Stimulated activated naive CD8-positive, alpha-beta T cell treated with anti-CD3 and anti-CD28 coated beads, Interleukin-15, Interleukin-2, amounts not matched to agents 100 ng/mL and 50 ng/mL, for 24 hours (primary cell): ENCODE measurements around the gene GIPC1.
"Not testable (repeated sequence)": the region's sequence is repeated elsewhere in the genome, so short reads cannot be mapped to it uniquely, and the experiment has no call there.

ENCODE experiments used
- H3K27ac Mint-ChIP-seq: one replicate; pipeline ENCODE4 v1.8.0; 2021; ENCODE audit warnings: mild to moderate bottlenecking, mixed read lengths
- H3K27me3 Mint-ChIP-seq: one replicate; pipeline ENCODE4 v1.8.0; 2021; ENCODE audit warnings: mixed read lengths
- H3K36me3 Mint-ChIP-seq: one replicate; pipeline ENCODE4 v1.8.0; 2021; ENCODE audit warnings: low read depth, mixed read lengths
- H3K4me1 Mint-ChIP-seq: one replicate; pipeline ENCODE4 v1.8.0; 2021; ENCODE audit warnings: low read depth, mixed read lengths
- H3K4me3 Mint-ChIP-seq: one replicate; pipeline ENCODE4 v1.8.0; 2021; ENCODE audit warnings: mild to moderate bottlenecking, mixed read lengths
- H3K9me3 Mint-ChIP-seq: one replicate; pipeline ENCODE4 v1.8.0; 2021; ENCODE audit warnings: mixed read lengths

GIPC1 gene

DNA sequence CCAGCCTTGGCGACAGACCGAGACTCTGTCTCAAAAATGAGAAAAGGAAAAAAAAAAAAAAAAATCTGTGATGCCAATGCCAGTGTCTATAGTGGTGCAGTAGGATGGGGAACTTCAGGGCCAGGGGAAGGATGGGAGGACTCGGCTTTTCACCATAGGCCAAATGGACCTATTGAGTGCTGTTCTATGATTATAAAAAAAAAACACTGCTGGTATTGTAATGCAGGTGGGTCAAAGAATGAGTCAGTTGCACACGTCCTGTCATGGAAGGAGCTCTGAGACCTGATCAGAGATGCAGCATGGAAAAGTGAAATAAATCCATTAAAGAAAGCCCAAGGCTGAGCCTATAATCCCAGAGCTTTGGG, 15.3 kb upstream of the GIPC1 start:
- no peaks in the 10 kb centered on the region for H3K9me3 Mint-ChIP-seq
- peaks cover 58% of the 10 kb centered on the region for H3K4me1 Mint-ChIP-seq
- H3K4me3 Mint-ChIP-seq, result no peak overlapping the region
- H3K27ac Mint-ChIP-seq, result peak overlapping the region; percentile 57
- no peaks in the 10 kb centered on the region for H3K27me3 Mint-ChIP-seq
- H3K36me3 Mint-ChIP-seq, result peaks cover 27% of the 10 kb centered on the region

DNA sequence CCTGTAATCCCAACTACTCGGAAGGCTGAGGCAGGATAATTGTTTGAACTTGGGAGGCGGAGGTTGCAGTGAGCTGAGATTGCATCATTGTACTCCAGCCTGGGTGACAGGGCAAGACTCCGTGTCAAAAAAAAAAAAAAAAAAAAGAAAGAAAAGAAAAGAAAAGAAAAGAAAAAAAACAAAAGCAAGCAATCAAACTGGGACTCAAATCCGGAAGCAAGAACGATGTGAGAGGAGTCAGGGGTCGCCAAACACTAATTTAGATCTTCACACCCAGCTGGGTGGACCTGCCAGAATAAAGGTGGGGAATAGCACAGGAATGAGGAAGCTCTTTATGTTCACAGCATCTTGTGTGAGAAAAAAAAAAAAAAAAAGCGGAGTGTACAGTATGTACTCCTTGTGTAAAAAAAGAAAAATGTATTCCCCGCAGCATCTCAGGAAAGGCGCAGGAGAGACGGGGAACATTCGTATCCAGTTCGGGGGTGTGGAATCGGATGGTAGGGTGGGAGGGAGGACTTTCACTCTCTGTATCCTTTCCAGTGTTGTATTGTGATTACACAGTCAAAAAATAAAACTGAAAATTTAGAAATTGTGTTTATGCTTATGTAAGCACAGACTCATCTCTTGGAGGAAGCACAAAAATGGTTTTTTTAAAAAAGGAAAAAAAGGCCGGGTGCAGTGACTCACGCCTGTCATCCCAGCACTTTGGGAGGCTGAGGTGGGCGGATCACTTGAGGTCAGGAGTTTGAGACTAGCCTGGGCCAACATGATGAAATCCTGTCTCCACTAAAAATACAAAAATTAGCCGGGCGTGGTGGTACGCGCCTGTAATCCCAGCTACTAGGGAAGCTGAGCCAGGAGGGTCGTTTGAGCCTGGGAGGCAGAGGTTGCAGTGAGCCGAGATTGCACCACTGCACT, 14.6 kb upstream of the GIPC1 start:
- H3K4me1 Mint-ChIP-seq, result peaks cover 58% of the 10 kb centered on the region
- no peaks in the 10 kb centered on the region for H3K9me3 Mint-ChIP-seq
- H3K36me3 Mint-ChIP-seq, result peaks cover 20% of the 10 kb centered on the region
- peak overlapping the region; percentile 57 for H3K27ac Mint-ChIP-seq
- no peak overlapping the region for H3K4me3 Mint-ChIP-seq
- H3K27me3 Mint-ChIP-seq, result no peaks in the 10 kb centered on the region

DNA sequence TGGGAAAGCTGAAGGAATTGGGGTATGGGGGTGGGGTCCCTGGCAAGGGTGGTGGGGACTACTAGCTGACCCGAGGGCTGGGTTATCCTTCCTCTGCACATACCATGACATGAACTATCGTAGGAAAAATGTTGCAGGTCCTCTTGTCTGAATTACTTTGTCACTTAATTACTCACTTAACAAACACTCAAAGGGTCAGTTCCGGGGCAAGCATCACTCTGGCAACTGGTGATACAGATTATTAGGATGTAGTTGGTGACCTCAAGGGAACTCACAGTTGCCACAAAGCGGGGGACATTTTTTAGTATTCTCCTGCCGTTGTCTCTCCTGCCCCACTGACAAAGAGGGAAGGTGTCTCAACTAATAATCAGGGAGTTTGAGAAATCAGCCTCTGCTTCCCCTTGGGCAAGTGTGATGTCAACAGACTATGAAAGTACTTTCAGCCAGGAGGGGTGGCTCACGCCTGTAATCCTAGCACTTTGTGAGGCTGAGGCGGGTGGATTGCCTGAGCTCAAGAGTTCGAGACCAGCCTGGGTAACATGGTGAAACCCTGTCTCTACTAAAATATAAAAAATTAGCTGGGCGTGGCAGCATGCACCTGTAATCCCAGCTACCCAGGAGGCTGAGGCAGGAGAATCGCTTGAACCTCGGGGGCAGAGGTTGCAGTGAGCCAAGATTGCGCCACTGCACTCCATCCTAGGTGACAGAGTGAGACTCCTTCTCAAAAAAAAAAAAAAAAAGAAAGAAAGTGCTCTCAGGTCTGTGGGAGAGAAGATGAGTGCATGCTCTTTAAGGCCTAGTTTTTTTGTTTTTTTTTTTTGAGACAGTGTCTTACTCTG, 12.0 kb upstream of the GIPC1 start:
- H3K4me1 Mint-ChIP-seq, result peaks cover 50% of the 10 kb centered on the region
- no peaks in the 10 kb centered on the region for H3K27me3 Mint-ChIP-seq
- no peaks in the 10 kb centered on the region for H3K9me3 Mint-ChIP-seq
- peak overlapping the region; percentile 67 for H3K27ac Mint-ChIP-seq
- no peak overlapping the region for H3K4me3 Mint-ChIP-seq
- H3K36me3 Mint-ChIP-seq, result no peaks in the 10 kb centered on the region

DNA sequence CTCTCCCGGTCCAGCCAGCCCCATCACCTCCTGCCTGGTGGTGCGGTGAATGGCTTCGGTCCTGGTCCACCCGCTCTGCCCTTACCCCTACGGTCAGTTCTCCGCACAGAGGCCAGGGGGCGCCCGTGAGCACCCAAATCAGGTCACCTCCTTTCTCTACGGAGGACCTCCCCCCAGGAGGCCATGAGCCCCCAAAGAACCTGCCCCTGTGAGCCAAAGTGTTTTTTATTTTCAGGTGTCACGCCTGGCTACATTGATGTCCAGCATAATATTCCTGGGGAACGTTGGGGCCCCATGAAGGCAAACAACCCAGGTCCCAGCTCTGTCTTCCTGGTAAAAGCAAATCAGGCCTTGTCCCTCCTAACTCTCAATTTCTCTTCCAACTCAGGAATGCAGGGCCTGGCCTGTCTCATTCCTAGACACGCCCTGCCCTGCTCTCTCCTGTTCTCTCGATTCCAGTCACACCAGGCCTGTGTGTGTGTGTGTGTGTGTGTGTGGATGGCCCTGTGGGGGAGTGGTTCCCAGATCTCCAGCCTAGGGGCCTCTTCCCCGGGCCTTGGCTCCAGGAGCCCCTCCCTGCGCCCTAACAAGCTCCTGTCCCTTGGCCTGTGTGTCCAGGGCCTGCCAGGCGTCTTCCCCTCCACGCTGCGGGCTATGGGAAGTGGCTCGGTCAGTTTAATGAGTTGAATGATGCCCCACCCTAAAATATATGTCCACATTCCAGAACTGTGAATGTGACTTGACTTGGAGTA, 9.7 kb upstream of the GIPC1 start:
- Mint-ChIP-seq H3K4me3 (no peak overlapping the region), H3K4me1 (peaks cover 42% of the 10 kb centered on the region), H3K36me3 (no peaks in the 10 kb centered on the region), H3K27ac (peak overlapping the region; percentile 71), H3K27me3 (no peaks in the 10 kb centered on the region), H3K9me3 (no peaks in the 10 kb centered on the region)

DNA sequence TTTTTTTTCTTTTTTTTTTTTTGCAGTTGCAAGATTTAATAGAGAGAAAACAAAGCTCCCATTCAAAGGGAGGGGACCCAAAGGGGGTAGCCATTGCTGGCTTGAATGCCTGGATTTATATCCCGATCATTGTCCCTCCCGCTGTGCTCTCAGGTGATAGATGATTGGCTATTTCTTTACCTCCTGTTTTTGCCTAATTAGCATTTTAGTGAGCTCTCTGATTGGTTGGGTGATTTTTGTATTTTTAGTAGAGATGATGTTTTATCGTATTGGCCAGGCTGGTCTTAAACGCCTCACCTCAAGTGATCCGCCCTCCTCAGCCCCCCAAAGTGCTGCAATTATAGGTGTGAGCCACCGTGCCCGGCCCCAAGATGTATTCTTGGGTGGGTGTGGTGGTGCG, 8.6 kb upstream of the GIPC1 start:
- peaks cover 35% of the 10 kb centered on the region for H3K4me1 Mint-ChIP-seq
- not testable (repeated sequence) for H3K9me3 Mint-ChIP-seq, H3K27me3 Mint-ChIP-seq, H3K27ac Mint-ChIP-seq, H3K4me3 Mint-ChIP-seq, H3K36me3 Mint-ChIP-seq

- no peaks in the 10 kb centered on the region for H3K9me3 Mint-ChIP-seq
- H3K27me3 Mint-ChIP-seq, result no peaks in the 10 kb centered on the region
- H3K27ac Mint-ChIP-seq, result no peak overlapping the region
- peaks cover 29% of the 10 kb centered on the region for H3K4me1 Mint-ChIP-seq
- H3K36me3 Mint-ChIP-seq, result no peaks in the 10 kb centered on the region
- no peak overlapping the region for H3K4me3 Mint-ChIP-seq
These were observed 7.4 kb upstream of the GIPC1 start for GRCh38 chr19:14503285-14503684.

DNA sequence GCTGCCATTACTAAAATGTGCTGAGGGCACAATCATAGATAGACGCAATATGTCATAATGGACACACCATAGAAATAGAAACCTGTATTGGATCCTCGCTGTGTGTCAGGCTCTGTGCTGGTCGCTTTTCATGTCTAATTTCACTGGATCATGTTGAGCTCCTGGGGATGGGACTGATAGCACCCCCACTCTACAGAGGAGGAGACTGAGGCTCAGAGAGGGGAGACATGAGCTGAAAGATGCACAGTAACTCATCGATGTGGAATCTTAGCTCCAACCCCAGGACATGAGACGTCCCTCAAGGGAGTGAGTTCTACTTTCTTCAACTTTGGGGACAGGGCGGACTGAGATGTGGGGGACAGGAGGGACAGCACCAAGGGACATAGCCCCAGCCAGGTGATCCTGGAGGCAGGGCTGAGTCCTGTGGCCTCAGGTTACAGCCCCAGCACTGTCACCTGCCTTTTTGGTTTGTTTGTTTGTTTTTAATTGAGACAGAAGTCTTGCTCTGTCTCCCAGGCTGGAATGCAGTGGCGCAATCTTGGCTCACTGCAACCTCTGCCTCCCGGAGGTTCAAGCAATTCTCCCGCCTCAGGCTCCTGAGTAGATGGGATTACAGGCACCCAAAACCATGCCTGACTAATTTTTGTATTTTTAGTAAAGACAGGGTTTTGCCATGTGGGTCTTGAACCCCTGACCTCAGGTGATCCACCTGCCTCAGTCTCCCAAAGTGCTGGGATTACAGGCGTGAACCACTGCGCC, 6.6 kb upstream of the GIPC1 start:
- no peaks in the 10 kb centered on the region for H3K9me3 Mint-ChIP-seq
- H3K27me3 Mint-ChIP-seq, result no peaks in the 10 kb centered on the region
- no peak overlapping the region for H3K27ac Mint-ChIP-seq
- H3K4me3 Mint-ChIP-seq, result no peak overlapping the region
- peaks cover 24% of the 10 kb centered on the region for H3K4me1 Mint-ChIP-seq
- H3K36me3 Mint-ChIP-seq, result no peaks in the 10 kb centered on the region

- Mint-ChIP-seq H3K4me1 (peaks cover 12% of the 10 kb centered on the region), H3K9me3 (no peaks in the 10 kb centered on the region), H3K36me3 (no peaks in the 10 kb centered on the region), H3K27ac (peak overlapping the region; percentile 28), H3K27me3 (no peaks in the 10 kb centered on the region), H3K4me3 (peak overlapping the region; percentile 77)
These were observed 1.4 kb upstream of the GIPC1 start for GRCh38 chr19:14497228-14497921.

DNA sequence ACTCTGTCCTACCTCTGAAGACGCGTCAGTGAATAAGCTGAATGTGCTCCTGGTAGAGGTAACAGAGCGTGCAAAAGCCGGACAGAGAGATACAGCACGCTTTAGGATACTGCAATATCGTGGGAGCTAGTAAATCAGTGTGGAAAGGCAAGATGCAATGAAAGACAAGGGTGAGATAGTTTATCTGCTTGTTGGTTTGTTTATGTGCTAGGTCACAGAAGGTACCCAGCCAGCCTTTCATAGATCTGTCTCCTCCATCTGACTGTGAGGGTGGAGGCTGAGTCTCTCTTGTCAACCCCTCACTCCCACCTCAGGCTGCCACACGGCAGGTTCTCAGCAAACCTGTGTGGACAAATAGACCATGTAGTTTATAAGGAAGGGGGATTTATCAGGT, 904 bp upstream of the GIPC1 start:
- H3K4me1 Mint-ChIP-seq, result peaks cover 12% of the 10 kb centered on the region
- H3K27ac Mint-ChIP-seq, result peak overlapping the region; percentile 28
- no peaks in the 10 kb centered on the region for H3K36me3 Mint-ChIP-seq
- no peaks in the 10 kb centered on the region for H3K27me3 Mint-ChIP-seq
- H3K9me3 Mint-ChIP-seq, result no peaks in the 10 kb centered on the region
- H3K4me3 Mint-ChIP-seq, result peak overlapping the region; percentile 77

- peak overlapping the region; percentile 76 for H3K27ac Mint-ChIP-seq
These were observed 277 bp downstream of the GIPC1 start for GRCh38 chr19:14495672-14496028.

GRCh38 chr19:14494910-14495671, 836 bp downstream of the GIPC1 start:
- H3K27me3 Mint-ChIP-seq, result no peaks in the 10 kb centered on the region
- H3K4me3 Mint-ChIP-seq, result peak overlapping the region; percentile 85
- H3K9me3 Mint-ChIP-seq, result no peaks in the 10 kb centered on the region
- peaks cover 4% of the 10 kb centered on the region for H3K36me3 Mint-ChIP-seq
- peaks cover 12% of the 10 kb centered on the region for H3K4me1 Mint-ChIP-seq
- H3K27ac Mint-ChIP-seq, result peak overlapping the region; percentile 76

More at GRCh38 chr19:14495672-14496028, 277 bp downstream of the GIPC1 start:
- H3K4me1 Mint-ChIP-seq, result peaks cover 12% of the 10 kb centered on the region
- no peaks in the 10 kb centered on the region for H3K27me3 Mint-ChIP-seq
- H3K9me3 Mint-ChIP-seq, result no peaks in the 10 kb centered on the region
- peak overlapping the region; percentile 85 for H3K4me3 Mint-ChIP-seq
- peaks cover 4% of the 10 kb centered on the region for H3K36me3 Mint-ChIP-seq

DNA sequence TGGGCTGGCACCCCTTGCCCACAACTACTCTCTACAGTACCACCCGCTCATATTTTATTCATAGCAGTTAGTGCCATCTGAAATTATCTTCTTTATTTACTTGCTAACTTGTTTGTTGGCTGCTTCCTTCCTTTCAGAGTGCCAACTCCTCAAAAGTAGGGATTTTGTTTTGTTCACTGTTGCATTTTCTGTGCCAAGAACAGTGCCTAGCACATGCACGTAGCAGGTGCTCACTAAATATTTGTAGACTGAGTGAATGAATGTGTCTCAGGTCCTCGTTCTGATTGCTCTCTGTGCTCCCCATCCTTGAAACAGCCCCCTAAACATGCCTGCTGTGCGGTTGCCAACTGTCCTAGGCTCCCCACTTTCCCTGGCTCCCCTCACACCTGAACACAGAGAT, 1.5 kb downstream of the GIPC1 start:
- Mint-ChIP-seq H3K9me3 (no peaks in the 10 kb centered on the region), H3K36me3 (peaks cover 4% of the 10 kb centered on the region), H3K4me1 (peaks cover 12% of the 10 kb centered on the region), H3K4me3 (peak overlapping the region; percentile 49), H3K27ac (no peak overlapping the region), H3K27me3 (no peaks in the 10 kb centered on the region)

DNA sequence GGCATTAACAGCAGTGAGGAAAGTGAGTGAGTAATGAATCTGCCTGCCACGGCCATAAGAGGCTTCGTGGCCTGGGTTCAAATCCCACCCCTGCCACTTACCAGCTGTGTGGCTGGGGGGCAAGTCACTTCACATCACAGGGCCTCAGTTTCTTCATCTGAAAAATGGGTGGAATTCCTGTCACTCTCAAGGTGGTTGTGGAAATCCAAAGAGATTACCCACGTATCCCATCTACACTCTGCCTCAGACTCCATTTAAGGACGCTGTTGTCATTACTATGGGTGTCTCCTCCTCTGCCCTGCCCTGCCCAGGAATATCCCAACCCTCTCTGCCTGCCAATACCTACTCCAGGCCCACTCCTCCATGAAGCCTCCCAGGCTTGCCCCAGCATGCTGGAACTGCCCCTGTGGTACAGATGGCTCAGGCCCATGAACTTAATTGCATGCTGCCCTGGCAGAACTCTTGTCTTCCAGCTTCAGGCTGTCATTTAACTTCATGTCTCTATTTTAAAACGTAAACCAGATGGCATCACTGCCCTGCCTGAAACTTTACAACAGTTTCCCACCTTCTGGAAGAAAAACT, 3.1 kb downstream of the GIPC1 start:
- Mint-ChIP-seq H3K4me3 (no peak overlapping the region), H3K9me3 (no peaks in the 10 kb centered on the region), H3K27ac (no peak overlapping the region), H3K27me3 (no peaks in the 10 kb centered on the region), H3K36me3 (peaks cover 4% of the 10 kb centered on the region), H3K4me1 (peaks cover 12% of the 10 kb centered on the region)
